ENCODE data around the gene GPER1. TPM values are rescaled to one million over a fixed set of nuclear protein-coding genes. Genes with fewer than 3 reads are reported as not detected.

The GPER1 gene
- total and polyA plus RNA-seq, 12 donors: 1.9 to 44.1 (median 20.1) TPM

DNA sequence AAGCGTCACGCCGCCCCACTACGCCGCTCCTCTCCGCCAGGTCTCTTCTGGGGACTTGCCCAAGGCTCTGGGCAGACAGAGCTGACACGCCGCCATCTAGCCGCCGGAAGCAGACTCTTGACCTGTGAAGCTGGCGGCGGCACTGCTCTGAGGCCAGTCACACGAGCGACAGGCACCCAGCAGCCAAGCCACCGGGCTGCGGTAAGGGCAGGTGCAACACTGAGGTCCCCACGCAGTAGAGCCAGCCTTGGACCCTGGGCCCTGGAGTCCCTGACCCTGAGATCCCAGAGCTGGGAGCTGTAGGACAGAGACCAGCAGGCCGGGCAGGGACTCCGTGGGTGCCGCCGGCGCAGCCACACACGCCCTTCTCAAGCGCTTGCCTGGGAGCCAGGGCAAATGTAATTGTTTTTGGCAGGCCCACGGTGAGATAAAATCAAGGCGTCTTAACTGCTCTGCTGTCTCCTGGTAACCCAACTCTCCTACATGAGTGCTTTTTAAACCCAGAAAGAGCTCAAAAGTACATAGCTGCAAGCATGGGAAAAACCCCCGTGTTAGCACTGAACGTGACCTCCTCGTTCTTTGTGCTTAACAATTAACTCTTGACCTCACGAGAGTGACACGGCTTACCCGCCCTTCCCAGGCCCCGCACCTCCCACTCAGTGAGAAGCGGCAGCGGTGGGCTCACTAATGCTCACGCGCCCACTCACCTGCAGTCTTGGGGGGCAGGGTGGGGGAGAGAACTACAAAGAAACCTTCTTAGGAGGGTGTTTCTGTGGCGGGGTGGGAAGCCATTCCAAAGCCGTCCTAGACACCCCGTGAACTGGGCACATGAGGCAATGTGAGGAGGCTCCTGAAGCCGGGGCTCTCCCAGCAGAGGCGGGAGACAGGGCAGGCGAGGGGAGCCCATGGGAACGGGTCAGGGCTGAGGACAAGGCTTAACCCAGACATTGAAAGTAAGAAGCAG is 8.5 kb downstream of the GPER1 start:
- Histone ChIP-seq H3K27me3 (no peaks in the 10 kb centered on the region), H3K4me3 (no peak overlapping the region), H3K9me3 (replicated peaks in 1 of 3) (no peaks in the 10 kb centered on the region), H3K36me3 (replicated peaks in 1 of 2) (peaks cover 0 to 23% of the 10 kb centered on the region in 2 donors), H3K4me1 (replicated peaks in 1 of 2) (no peaks in the 10 kb centered on the region), H3K27ac (no peak overlapping the region)
- WGBS, 4 donors: 82 to 91% (median 87%) methylated on average over 38 to 44 of the region's 44 CpGs
- intact Hi-C loops (cut with DNase I): no loop called here
- TF ChIP-seq CTCF (IDR thresholded peaks at IDR 0.05) (no peak), POLR2A (IDR thresholded peaks at IDR 0.05) (no peak)
- DNase-seq: no peak

DNA sequence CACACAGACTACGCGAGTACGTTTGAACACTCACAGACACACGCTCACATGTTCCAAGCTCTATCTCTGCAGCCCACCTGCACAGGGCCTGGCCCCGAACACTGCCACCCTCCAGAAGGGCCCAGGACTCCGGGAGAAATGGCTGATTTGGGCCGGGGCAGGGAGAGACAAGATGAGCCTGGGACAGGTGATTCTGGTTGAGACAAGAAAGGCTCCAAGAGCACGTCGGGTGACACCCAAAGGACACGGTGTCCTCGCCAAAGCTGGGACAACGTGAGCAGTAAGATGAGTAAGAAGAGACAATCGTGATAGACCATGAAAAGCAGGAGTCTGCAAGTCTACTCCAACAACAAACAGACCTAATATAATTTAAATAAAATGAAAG is 9.2 kb downstream of the GPER1 start:
- WGBS, 4 donors: 87 to 95% (median 94%) methylated on average over 13 of the region's 13 CpGs
- no peaks in the 10 kb centered on the region for H3K9me3 ChIP-seq (replicated peaks in 1 of 3)

DNA sequence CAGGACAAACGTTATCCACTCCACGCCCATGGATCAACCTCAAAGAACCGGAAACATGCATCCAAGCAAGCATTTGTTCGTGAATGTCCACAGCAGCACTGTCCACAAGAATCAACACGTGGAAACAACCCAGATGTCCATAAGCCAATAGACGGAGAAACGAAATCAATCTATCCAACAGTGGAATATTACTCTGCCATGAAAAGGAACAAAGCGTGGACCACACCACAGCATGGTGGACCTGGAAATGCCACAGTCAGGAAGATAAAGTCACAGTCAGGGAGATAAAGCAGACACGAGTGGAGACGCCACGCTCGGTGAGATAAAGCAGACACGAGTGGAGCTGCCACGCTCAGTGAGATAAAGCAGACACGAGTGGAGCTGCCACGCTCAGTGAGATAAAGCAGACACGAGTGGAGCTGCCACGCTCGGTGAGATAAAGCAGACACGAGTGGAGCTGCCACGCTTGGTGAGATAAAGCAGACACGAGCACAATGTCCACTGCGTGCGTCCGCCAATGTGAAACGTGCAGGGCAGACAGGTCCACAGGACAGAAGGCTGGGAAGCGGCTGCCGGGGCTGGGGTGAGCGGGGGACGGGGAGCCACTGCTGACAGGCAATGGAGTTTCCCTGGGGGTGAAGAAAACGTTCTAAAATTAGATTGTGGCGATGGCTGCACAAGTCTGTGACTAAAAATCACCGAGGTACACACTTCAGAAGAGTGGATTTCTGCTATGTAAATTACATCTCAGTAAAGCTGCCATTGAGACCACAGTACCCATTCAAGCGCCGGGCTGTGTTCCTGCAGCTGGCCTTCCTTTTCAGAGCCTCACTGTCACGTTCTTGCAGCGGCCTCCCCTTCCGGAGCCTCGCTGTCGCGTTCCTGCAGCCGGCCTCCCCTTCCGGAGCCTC is 10.6 kb downstream of the GPER1 start:
- DNase-seq: no peak
- Histone ChIP-seq H3K4me3 (no peak overlapping the region), H3K9me3 (replicated peaks in 1 of 3) (no peaks in the 10 kb centered on the region), H3K4me1 (replicated peaks in 1 of 2) (no peaks in the 10 kb centered on the region), H3K36me3 (replicated peaks in 1 of 2) (peaks cover 0 to 3% of the 10 kb centered on the region in 2 donors), H3K27me3 (no peaks in the 10 kb centered on the region), H3K27ac (no peak overlapping the region)
- 92 to 94% (median 94%) methylated on average over 39 to 43 of the region's 43 CpGs for WGBS, 4 donors
- TF ChIP-seq POLR2A (IDR thresholded peaks at IDR 0.05): no peak
- TF ChIP-seq CTCF (IDR thresholded peaks at IDR 0.05): no peak
- intact Hi-C loops (cut with DNase I): no loop called here

More for the DNA sequence above, 9.2 kb downstream of the GPER1 start:
- no peak for TF ChIP-seq CTCF (IDR thresholded peaks at IDR 0.05)
- TF ChIP-seq POLR2A (IDR thresholded peaks at IDR 0.05): no peak
- Histone ChIP-seq H3K4me3 (no peak overlapping the region), H3K4me1 (replicated peaks in 1 of 2) (no peaks in the 10 kb centered on the region), H3K36me3 (replicated peaks in 1 of 2) (peaks cover 0 to 17% of the 10 kb centered on the region in 2 donors), H3K27ac (no peak overlapping the region), H3K27me3 (no peaks in the 10 kb centered on the region)
- no peak for DNase-seq
- intact Hi-C loops (cut with DNase I): no loop called here

GRCh38 chr7:1099154-1099542 is 11.2 kb downstream of the GPER1 start:
- no peaks in the 10 kb centered on the region for H3K9me3 ChIP-seq (replicated peaks in 1 of 3)
- no peaks in the 10 kb centered on the region for H3K27me3 ChIP-seq
- intact Hi-C loops (cut with DNase I): no loop called here
- H3K36me3 ChIP-seq (replicated peaks in 1 of 2): no peaks in the 10 kb centered on the region
- no peak for DNase-seq
- 91 to 97% (median 96%) methylated on average over 23 to 26 of the region's 26 CpGs for WGBS, 4 donors
- TF ChIP-seq POLR2A (IDR thresholded peaks at IDR 0.05) (no peak), CTCF (IDR thresholded peaks at IDR 0.05) (no peak)
- no peak overlapping the region for H3K27ac ChIP-seq
- no peaks in the 10 kb centered on the region for H3K4me1 ChIP-seq (replicated peaks in 1 of 2)
- H3K4me3 ChIP-seq: no peak overlapping the region

Data from adrenal gland (tissue), 12 donors.